Measurements from ENCODE around the gene MAMDC4.

DNA sequence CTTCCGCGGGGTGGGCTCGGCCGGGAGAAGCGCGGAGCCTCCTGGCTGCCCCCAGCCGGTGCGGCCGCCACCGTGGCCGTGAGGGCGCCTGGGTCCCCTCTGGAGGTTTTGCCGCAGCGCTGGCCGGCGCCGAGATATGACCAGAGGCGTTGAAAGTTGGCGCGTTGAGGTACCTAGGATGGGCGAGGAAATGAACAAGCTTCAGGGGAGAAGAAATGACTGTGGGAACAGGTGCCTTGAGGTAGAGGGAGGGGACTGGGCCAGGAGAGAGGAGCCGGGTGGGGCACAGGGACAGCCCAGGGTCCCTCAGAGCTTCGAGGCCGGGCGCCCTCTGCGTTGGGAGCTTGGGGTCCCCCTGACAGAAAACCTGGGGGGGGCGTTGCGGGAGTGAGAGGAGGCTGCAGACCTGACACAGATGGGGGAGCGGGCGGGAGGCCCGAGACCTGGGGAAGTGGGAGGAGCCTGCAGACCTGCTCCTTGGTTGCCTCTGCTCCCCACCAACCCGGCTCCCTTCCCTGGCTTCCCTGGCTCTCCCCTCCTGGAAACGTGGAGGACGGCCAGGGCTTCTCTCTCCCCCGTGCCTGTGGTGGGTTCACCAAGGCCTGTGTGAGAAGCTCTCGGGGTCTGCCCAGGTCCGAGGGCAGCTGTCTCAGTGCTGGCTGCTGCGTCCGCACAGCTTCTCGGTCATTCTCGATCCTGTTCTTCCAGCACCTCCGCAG, 30.2 kb upstream of the MAMDC4 start:
- TF ChIP-seq POLR2A (IDR thresholded peaks at IDR 0.05), result no peak
- TF ChIP-seq, protein P1, sequence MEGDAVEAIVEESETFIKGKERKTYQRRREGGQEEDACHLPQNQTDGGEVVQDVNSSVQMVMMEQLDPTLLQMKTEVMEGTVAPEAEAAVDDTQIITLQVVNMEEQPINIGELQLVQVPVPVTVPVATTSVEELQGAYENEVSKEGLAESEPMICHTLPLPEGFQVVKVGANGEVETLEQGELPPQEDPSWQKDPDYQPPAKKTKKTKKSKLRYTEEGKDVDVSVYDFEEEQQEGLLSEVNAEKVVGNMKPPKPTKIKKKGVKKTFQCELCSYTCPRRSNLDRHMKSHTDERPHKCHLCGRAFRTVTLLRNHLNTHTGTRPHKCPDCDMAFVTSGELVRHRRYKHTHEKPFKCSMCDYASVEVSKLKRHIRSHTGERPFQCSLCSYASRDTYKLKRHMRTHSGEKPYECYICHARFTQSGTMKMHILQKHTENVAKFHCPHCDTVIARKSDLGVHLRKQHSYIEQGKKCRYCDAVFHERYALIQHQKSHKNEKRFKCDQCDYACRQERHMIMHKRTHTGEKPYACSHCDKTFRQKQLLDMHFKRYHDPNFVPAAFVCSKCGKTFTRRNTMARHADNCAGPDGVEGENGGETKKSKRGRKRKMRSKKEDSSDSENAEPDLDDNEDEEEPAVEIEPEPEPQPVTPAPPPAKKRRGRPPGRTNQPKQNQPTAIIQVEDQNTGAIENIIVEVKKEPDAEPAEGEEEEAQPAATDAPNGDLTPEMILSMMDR (IDR thresholded peaks at IDR 0.05), result no peak
